HepG2 (cell line): ENCODE data around the gene B3GNT9. TPM values are rescaled to one million over a fixed set of nuclear protein-coding genes. Genes with fewer than 3 reads are reported as not detected.

ENCODE experiments used
- ARHGAP35 ChIP-seq: sonication (generic); formaldehyde crosslinking; IDR thresholded peaks from 2 replicates; pipeline ENCODE4 v1.9.0; 2022; ENCODE audit warnings: mild to moderate bottlenecking, inconsistent platforms, moderate library complexity, missing genetic modification reagents, borderline replicate concordance
- IKZF1 ChIP-seq: fragments of 450-650 bp; IDR thresholded peaks from 2 replicates; pipeline ENCODE4 v1.7.1; 2016
- ISX ChIP-seq: sonication (generic); formaldehyde crosslinking; conservative IDR thresholded peaks from 2 replicates; pipeline ENCODE4 v1.5.0; 2020; ENCODE audit warnings: missing genetic modification reagents
- MED1 ChIP-seq: sonication (generic); formaldehyde crosslinking; IDR thresholded peaks from 2 replicates; pipeline ENCODE4 v1.4.0; 2020; ENCODE audit warnings: missing genetic modification reagents
- MYNN ChIP-seq: sonication (generic); formaldehyde crosslinking; IDR thresholded peaks from 2 replicates; pipeline ENCODE4 v1.4.0; 2020; ENCODE audit warnings: mild to moderate bottlenecking, low read depth, missing genetic modification reagents
- NFE2L1 ChIP-seq: sonication (generic); formaldehyde crosslinking; IDR thresholded peaks from 2 replicates; pipeline ENCODE4 v1.4.0; 2020; ENCODE audit warnings: missing genetic modification reagents, mild to moderate bottlenecking, borderline replicate concordance
- PRDM4 ChIP-seq: sonication (generic); formaldehyde crosslinking; IDR thresholded peaks from 2 replicates; pipeline ENCODE4 v1.9.0; 2021; ENCODE audit warnings: missing genetic modification reagents, borderline replicate concordance
- RNF219 ChIP-seq: sonication (generic); formaldehyde crosslinking; IDR thresholded peaks from 2 replicates; pipeline ENCODE4 v1.5.0; 2020; ENCODE audit warnings: mild to moderate bottlenecking, missing genetic modification reagents
- SIX1 ChIP-seq: sonication (generic); formaldehyde crosslinking; IDR thresholded peaks from 2 replicates; pipeline ENCODE4 v1.4.0; 2020; ENCODE audit warnings: missing genetic modification reagents, borderline replicate concordance
- SIX4 ChIP-seq: sonication (generic); formaldehyde crosslinking; IDR thresholded peaks from 2 replicates; pipeline ENCODE4 v1.4.0; 2020; ENCODE audit warnings: missing genetic modification reagents
- ZEB1 ChIP-seq: IDR thresholded peaks from 2 replicates; pipeline ENCODE4 v1.6.1; 2012; ENCODE audit warnings: mild to moderate bottlenecking, low read depth, inconsistent platforms; ENCODE audit not compliant: insufficient replicate concordance
- ZFP41 ChIP-seq: sonication (generic); formaldehyde crosslinking; IDR thresholded peaks from 2 replicates; pipeline ENCODE4 v1.4.0; 2020; ENCODE audit warnings: mild to moderate bottlenecking, missing genetic modification reagents, borderline replicate concordance
- ZNF367 ChIP-seq: sonication (generic); formaldehyde crosslinking; IDR thresholded peaks from 2 replicates; pipeline ENCODE4 v1.4.0; 2020; ENCODE audit warnings: missing genetic modification reagents, borderline replicate concordance
- ZNF557 ChIP-seq: sonication (generic); formaldehyde crosslinking; IDR thresholded peaks from 2 replicates; pipeline ENCODE4 v1.4.0; 2020; ENCODE audit warnings: missing genetic modification reagents
- ZNF572 ChIP-seq: sonication (generic); formaldehyde crosslinking; IDR thresholded peaks from 2 replicates; pipeline ENCODE4 v1.5.1; 2020; ENCODE audit warnings: mild to moderate bottlenecking, missing genetic modification reagents
- ZNF703 ChIP-seq: sonication (generic); formaldehyde crosslinking; IDR thresholded peaks from 2 replicates; pipeline ENCODE4 v1.5.1; 2020; ENCODE audit warnings: missing genetic modification reagents, mild to moderate bottlenecking, moderate library complexity, borderline replicate concordance
- ZNF746 ChIP-seq: sonication (generic); formaldehyde crosslinking; IDR thresholded peaks from 2 replicates; pipeline ENCODE4 v1.8.0; 2022; ENCODE audit warnings: mild to moderate bottlenecking, missing genetic modification reagents
- ZNF839 ChIP-seq: sonication (generic); formaldehyde crosslinking; IDR thresholded peaks from 2 replicates; pipeline ENCODE4 v1.4.0; 2020; ENCODE audit warnings: missing genetic modification reagents, mild to moderate bottlenecking, borderline replicate concordance
- polyA plus RNA-seq, 8 experiments: library from polyadenylated mRNA; depleted of rRNA in 3 of 8; stranded (reverse) in 7 of 8; unstranded in 1 of 8; fragments of >200 nt; fragmentation: Illumina TruSeq in 4 of 8; extraction: Trizol in 4 of 8; gene quantifications; 2 replicates each; pipeline versions ENCODE4 v1.2.1 to v1.2.3, GENCODE V29; 2011 to 2016; ENCODE audit warnings: low read depth in 4 of 8, missing spikeins in 1 of 8, mixed read lengths in 1 of 8; ENCODE audit not compliant: insufficient read depth in 1 of 8
- total RNA-seq, 5 experiments: library from RNA; depleted of rRNA; stranded (reverse); fragments of >200 nt; fragmentation: Illumina TruSeq; extraction: Trizol; gene quantifications; 2 replicates each; pipeline ENCODE4 v1.2.3, GENCODE V29; 2016; ENCODE audit warnings: low read depth in 1 of 5
- TF ChIP-seq, protein P1 (sequence below): sonication (generic); formaldehyde crosslinking; IDR thresholded peaks from 2 replicates; pipeline ENCODE4 v1.4.0; 2020; ENCODE audit warnings: missing genetic modification reagents
- TF ChIP-seq, protein P2 (sequence below): sonication (generic); formaldehyde crosslinking; IDR thresholded peaks from 2 replicates; pipeline ENCODE4 v1.5.1; 2020; ENCODE audit warnings: missing genetic modification reagents, mild to moderate bottlenecking, borderline replicate concordance
- TF ChIP-seq, protein P3 (sequence below): IDR thresholded peaks from 2 replicates; pipeline ENCODE4 v1.6.1; 2016

B3GNT9 gene
- total and polyA plus RNA-seq, 2 of the 13 experiments (the other 11 are each of a cell fraction or from before 2014, with no cell fraction given) = 1.5 to 3.1 TPM

DNA sequence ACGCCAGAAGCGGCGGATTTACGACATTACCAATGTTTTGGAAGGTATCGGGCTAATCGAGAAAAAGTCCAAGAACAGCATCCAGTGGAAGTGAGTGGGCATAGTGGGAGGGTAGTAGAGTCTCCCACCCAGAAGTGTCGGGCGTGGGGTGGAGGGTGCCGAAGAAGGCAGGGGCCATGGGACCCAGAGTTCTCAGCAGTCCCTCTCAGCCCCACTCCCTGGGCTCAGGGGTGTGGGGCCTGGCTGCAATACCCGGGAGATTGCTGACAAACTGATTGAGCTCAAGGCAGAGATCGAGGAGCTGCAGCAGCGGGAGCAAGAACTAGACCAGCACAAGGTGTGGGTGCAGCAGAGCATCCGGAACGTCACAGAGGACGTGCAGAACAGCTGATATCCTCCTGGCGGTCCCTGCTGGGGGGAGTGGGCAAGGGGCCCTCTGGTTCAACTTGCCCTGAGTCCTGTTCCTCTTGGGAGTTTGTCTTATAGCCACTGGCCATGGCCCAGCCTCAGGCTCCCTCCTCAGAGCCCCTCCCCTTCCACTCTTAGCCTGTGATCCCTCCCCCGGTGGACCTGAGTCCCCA, 42.1 kb upstream of the B3GNT9 start (continued):
- TF ChIP-seq RNF219 (no peak), ZFP41 (CRISPR knock-in tag) (no peak), PRDM4 (no peak), ZNF557 (CRISPR knock-in tag) (0 out of 2 replicates have a peak, but pooled peaks have one; percentile 61), ZNF746 (CRISPR knock-in tag) (no peak), ISX (CRISPR knock-in tag) (no peak), ZNF703 (CRISPR knock-in tag) (no peak), NFE2L1 (peak; percentile 66; the same call in 1 of the 2 replicates), ARHGAP35 (no peak), ZNF572 (CRISPR knock-in tag) (peak; percentile 86; the same call in 1 of the 2 replicates), IKZF1 (no peak), MYNN (CRISPR knock-in tag) (no peak), ZEB1 (peak; percentile 36), SIX4 (no peak), SIX1 (CRISPR knock-in tag) (no peak), ZNF367 (CRISPR knock-in tag) (0 out of 2 replicates have a peak, but pooled peaks have one; percentile 41), MED1 (CRISPR knock-in tag) (no peak), ZNF839 (CRISPR knock-in tag) (peak; percentile 81; the same call in 1 of the 2 replicates)
- TF ChIP-seq, protein P1, sequence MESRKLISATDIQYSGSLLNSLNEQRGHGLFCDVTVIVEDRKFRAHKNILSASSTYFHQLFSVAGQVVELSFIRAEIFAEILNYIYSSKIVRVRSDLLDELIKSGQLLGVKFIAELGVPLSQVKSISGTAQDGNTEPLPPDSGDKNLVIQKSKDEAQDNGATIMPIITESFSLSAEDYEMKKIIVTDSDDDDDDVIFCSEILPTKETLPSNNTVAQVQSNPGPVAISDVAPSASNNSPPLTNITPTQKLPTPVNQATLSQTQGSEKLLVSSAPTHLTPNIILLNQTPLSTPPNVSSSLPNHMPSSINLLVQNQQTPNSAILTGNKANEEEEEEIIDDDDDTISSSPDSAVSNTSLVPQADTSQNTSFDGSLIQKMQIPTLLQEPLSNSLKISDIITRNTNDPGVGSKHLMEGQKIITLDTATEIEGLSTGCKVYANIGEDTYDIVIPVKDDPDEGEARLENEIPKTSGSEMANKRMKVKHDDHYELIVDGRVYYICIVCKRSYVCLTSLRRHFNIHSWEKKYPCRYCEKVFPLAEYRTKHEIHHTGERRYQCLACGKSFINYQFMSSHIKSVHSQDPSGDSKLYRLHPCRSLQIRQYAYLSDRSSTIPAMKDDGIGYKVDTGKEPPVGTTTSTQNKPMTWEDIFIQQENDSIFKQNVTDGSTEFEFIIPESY (CRISPR knock-in tag) = 0 out of 2 replicates have a peak, but pooled peaks have one; percentile 8
- TF ChIP-seq, protein P2, sequence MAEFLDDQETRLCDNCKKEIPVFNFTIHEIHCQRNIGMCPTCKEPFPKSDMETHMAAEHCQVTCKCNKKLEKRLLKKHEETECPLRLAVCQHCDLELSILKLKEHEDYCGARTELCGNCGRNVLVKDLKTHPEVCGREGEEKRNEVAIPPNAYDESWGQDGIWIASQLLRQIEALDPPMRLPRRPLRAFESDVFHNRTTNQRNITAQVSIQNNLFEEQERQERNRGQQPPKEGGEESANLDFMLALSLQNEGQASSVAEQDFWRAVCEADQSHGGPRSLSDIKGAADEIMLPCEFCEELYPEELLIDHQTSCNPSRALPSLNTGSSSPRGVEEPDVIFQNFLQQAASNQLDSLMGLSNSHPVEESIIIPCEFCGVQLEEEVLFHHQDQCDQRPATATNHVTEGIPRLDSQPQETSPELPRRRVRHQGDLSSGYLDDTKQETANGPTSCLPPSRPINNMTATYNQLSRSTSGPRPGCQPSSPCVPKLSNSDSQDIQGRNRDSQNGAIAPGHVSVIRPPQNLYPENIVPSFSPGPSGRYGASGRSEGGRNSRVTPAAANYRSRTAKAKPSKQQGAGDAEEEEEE = no peak
- TF ChIP-seq, protein P3, sequence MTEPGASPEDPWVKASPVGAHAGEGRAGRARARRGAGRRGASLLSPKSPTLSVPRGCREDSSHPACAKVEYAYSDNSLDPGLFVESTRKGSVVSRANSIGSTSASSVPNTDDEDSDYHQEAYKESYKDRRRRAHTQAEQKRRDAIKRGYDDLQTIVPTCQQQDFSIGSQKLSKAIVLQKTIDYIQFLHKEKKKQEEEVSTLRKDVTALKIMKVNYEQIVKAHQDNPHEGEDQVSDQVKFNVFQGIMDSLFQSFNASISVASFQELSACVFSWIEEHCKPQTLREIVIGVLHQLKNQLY (CRISPR knock-in tag) = no peak
